BE2C (cell line): ENCODE data around the gene GNB1.
"Not testable (repeated sequence)": the region's sequence is repeated elsewhere in the genome, so short reads cannot be mapped to it uniquely, and the experiment has no call there.

Experiments used
- DNase-seq: peaks from one replicate; pipeline ENCODE4 v3.0.0-alpha.2; 2020
- H3K27me3 ChIP-seq: fragments of 250-450 bp; sonication (Bioruptor Pico); 2 replicates; pipeline ENCODE4 v1.5.1; 2020; ENCODE audit warnings: mild to moderate bottlenecking
- H3K36me3 ChIP-seq: fragments of 250-450 bp; sonication (Bioruptor Pico); 2 replicates; pipeline ENCODE4 v1.5.1; 2020; ENCODE audit warnings: mild to moderate bottlenecking
- H3K4me1 ChIP-seq: fragments of 250-450 bp; sonication (Bioruptor Pico); 2 replicates; pipeline ENCODE4 v1.5.1; 2020
- H3K4me3 ChIP-seq: 2 replicates; pipeline ENCODE4 v1.5.1; 2011; ENCODE audit warnings: low read depth, low read length
- H3K9me3 ChIP-seq: fragments of 250-450 bp; sonication (Bioruptor Pico); 2 replicates; pipeline ENCODE4 v1.5.1; 2020
- CTCF ChIP-seq: IDR thresholded peaks from 2 replicates; pipeline ENCODE4 v1.5.1; 2012; ENCODE audit warnings: mild to moderate bottlenecking, low read depth, low read length

GNB1 gene

DNA sequence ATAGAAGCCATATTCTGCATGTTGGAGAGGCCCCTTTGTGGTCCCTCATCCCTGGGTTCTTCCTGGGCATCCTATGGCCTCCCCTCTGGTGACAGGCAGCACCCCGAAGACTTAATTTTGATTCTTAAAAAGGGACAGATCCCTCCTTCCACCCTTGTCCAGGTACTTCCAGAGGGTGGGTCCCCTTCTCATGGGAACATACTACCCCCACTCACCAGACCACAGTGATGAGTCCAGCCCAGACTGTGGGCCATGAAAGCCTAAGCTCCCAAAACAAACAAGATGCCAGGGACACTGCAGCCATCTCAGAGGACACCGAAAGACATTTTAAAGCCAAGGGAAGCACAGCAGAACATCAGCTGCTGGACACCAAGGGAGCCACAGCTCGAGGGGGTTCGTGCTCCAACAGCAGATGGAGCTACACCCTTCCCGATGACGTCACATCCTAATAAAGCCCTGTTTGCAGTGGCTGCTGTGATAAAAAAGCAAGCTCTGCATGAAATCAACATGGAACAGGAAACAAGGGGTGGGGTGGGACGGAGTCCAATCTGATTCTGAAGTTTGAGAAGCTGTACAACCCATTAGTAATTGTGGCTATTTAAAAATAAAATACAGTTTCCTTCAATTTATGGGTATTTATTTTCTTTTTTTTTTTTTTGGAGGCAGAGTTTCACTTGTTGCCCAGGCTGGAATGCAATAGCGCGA, 32.4 kb downstream of the GNB1 start:
- no peaks in the 10 kb centered on the region for H3K9me3 ChIP-seq
- peaks cover 22% of the 10 kb centered on the region for H3K4me1 ChIP-seq
- TF ChIP-seq CTCF, result peak; percentile 65
- peak; percentile 88 for DNase-seq
- H3K4me3 ChIP-seq, result peak overlapping the region; percentile 34
- no peaks in the 10 kb centered on the region for H3K27me3 ChIP-seq
- peaks cover 6% of the 10 kb centered on the region for H3K36me3 ChIP-seq

GRCh38 chr1:1857096-1857703, 33.7 kb downstream of the GNB1 start:
- Histone ChIP-seq H3K4me1 (peaks cover 22% of the 10 kb centered on the region), H3K27me3 (no peaks in the 10 kb centered on the region), H3K9me3 (no peaks in the 10 kb centered on the region), H3K36me3 (peaks cover 9% of the 10 kb centered on the region), H3K4me3 (no peak overlapping the region)
- TF ChIP-seq CTCF, result no peak
- DNase-seq, result no peak

GRCh38 chr1:1856161-1856560, 34.7 kb downstream of the GNB1 start:
- peaks cover 22% of the 10 kb centered on the region for H3K4me1 ChIP-seq
- not testable (repeated sequence) for H3K9me3 ChIP-seq, H3K27me3 ChIP-seq, H3K4me3 ChIP-seq, DNase-seq
- H3K36me3 ChIP-seq, result peaks cover 10% of the 10 kb centered on the region

DNA sequence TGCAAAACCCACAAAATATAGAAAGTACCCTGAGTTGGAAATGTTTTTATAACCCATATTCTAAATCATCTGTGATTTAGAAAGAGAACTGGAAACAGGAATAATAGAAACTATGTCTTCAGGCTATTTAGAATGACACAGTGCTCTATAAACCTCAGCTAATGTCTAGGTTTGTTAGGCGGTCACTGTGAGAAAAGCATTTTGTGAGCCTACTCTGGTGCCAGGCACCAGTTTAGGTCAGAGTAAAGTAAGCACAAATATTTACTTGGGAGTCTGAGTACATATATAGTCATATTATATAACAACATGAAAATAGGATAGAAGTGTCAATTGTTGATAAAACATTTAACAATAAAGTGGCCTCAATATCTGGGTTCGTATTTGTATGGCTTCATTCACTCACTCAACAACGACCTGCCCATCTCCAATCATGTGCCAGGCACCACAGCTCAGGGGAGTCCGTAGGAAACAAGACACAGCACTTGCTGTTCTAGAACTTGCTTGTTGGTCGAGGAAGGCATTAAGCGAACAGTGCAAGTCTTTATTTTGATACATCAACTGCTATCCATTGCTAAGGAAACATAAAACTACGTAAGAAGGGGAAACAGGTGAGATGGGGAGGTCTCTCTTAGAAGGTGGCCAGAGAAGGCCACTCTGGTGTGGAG, 37.2 kb downstream of the GNB1 start:
- no peak for DNase-seq
- no peak for TF ChIP-seq CTCF
- H3K9me3 ChIP-seq, result no peaks in the 10 kb centered on the region
- no peak overlapping the region for H3K4me3 ChIP-seq
- H3K4me1 ChIP-seq, result peaks cover 17% of the 10 kb centered on the region
- H3K27me3 ChIP-seq, result no peaks in the 10 kb centered on the region
- H3K36me3 ChIP-seq, result peaks cover 15% of the 10 kb centered on the region

GRCh38 chr1:1852619-1853414, 38.1 kb downstream of the GNB1 start:
- Histone ChIP-seq H3K4me3 (no peak overlapping the region), H3K4me1 (peaks cover 15% of the 10 kb centered on the region), H3K27me3 (no peaks in the 10 kb centered on the region), H3K9me3 (no peaks in the 10 kb centered on the region), H3K36me3 (peaks cover 19% of the 10 kb centered on the region)
- no peak for TF ChIP-seq CTCF
- DNase-seq, result no peak

DNA sequence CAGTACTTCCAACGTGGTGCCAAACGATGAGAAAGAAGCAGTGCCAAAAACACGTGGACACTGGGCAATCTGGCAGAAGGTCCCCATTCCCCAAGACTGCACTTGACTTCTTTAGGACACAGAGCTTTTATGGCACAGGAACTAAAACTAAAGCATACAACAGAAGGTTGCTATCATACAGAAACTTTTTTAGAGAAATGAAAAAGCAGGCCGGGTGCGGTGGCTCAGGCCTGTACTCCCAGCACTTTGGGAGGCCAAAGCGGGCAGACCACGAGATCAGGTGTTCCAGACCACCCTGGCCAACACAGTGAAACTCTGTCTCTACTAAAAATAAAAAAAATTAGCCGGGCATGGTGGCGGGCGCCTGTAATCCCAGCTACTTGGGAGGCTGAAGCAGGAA, 43.0 kb downstream of the GNB1 start:
- Histone ChIP-seq H3K36me3 (peaks cover 32% of the 10 kb centered on the region), H3K27me3 (no peaks in the 10 kb centered on the region), H3K4me3 (no peak overlapping the region), H3K4me1 (peaks cover 33% of the 10 kb centered on the region), H3K9me3 (no peaks in the 10 kb centered on the region; the same call in 1 of the 2 replicates)
- no peak for TF ChIP-seq CTCF
- no peak for DNase-seq
